K562 (cell line): ENCODE data around the gene NPHS2. TPM values are rescaled to one million over a fixed set of nuclear protein-coding genes. Genes with fewer than 3 reads are reported as not detected.
A peak's percentile ranks its signal among the peaks of the same experiment; 100 is the strongest.

Experiments used
- ATF1 ChIP-seq, 2 experiments: fragments of 450-650 bp in 1 of 2; IDR thresholded peaks; 2 replicates each; pipeline ENCODE4 v1.6.1; 2016; ENCODE audit warnings: missing compliant biosample characterization in 1 of 2, missing genetic modification characterization in 1 of 2
- BACH1 ChIP-seq: fragments of 200-800 bp; sonication (Bioruptor generic); IDR thresholded peaks from 2 replicates; pipeline ENCODE4 v1.6.1; 2016; ENCODE audit warnings: missing genetic modification characterization, missing compliant biosample characterization
- CAMTA2 ChIP-seq: fragments of 250-450 bp; sonication (Bioruptor Pico); conservative IDR thresholded peaks from 2 replicates; pipeline ENCODE4 v1.5.1; 2022
- CEBPG ChIP-seq, 3 experiments: fragments of 200-800 bp in 1 of 3; sonication (Bioruptor generic) in 1 of 3; sonication (generic) in 1 of 3; formaldehyde crosslinking in 1 of 3; IDR thresholded peaks in 2 of 3; conservative IDR thresholded peaks in 1 of 3; 2 replicates each; pipeline versions ENCODE4 v1.6.1 to v1.8.0; 2016 to 2022; ENCODE audit warnings: missing compliant biosample characterization in 2 of 3, missing genetic modification characterization in 2 of 3, mild to moderate bottlenecking in 1 of 3, missing genetic modification reagents in 1 of 3
- ESRRA ChIP-seq: fragments of 450-650 bp; IDR thresholded peaks from 2 replicates; pipeline ENCODE4 v1.6.1; 2014; ENCODE audit warnings: low read depth, mild to moderate bottlenecking, moderate library complexity, borderline replicate concordance
- ETV6 ChIP-seq, 3 experiments: fragments of 150-350 bp in 1 of 3; sonication (generic) in 1 of 3; formaldehyde crosslinking in 1 of 3; IDR thresholded peaks; 2 replicates each; pipeline versions ENCODE4 v1.6.1 to v1.8.0; 2014 to 2022; ENCODE audit warnings: borderline replicate concordance in 2 of 3, low read depth in 2 of 3, antibody characterized with exemption in 1 of 3, low read length in 1 of 3, mild to moderate bottlenecking in 1 of 3, missing genetic modification reagents in 1 of 3
- FOSL1 ChIP-seq: fragments of 200-800 bp; sonication (Bioruptor generic); conservative IDR thresholded peaks from 2 replicates; pipeline ENCODE4 v1.6.1; 2016; ENCODE audit warnings: missing genetic modification characterization, missing compliant biosample characterization
- HIVEP1 ChIP-seq: fragments of 250-450 bp; sonication (Bioruptor Pico); IDR thresholded peaks from 2 replicates; pipeline ENCODE4 v1.4.0; 2020; ENCODE audit warnings: mild to moderate bottlenecking
- JUND ChIP-seq, 2 experiments: IDR thresholded peaks; 2 replicates in 1 of 2; 3 replicates in 1 of 2; pipeline ENCODE4 v1.6.1; 2011; ENCODE audit warnings: borderline replicate concordance in 2 of 2, low read depth in 2 of 2, low read length in 2 of 2, improper control_type of control experiment in 1 of 2, missing biosample characterization in 1 of 2, missing genetic modification characterization in 1 of 2, missing genetic modification reagents in 1 of 2
- MAFG ChIP-seq: fragments of 450-650 bp; conservative IDR thresholded peaks from 2 replicates; pipeline ENCODE4 v1.6.1; 2016; ENCODE audit warnings: missing genetic modification characterization, missing compliant biosample characterization
- NCOA2 ChIP-seq, 2 experiments: fragments of 450-650 bp; IDR thresholded peaks; 2 replicates each; pipeline ENCODE4 v1.6.1; 2018; ENCODE audit warnings: mild to moderate bottlenecking in 2 of 2, moderate library complexity in 1 of 2; ENCODE audit not compliant: partially characterized antibody in 2 of 2
- OTX1 ChIP-seq: fragments of 450-650 bp; formaldehyde crosslinking; IDR thresholded peaks from 2 replicates; pipeline ENCODE4 v1.4.0; 2022; ENCODE audit warnings: mild to moderate bottlenecking
- SRSF9 ChIP-seq: fragments of 200-400 bp; formaldehyde crosslinking; IDR thresholded peaks from 2 replicates; pipeline ENCODE4 v1.6.1; 2017; ENCODE audit warnings: low read depth, low read length, borderline replicate concordance
- ZC3H8 ChIP-seq: fragments of 450-650 bp; IDR thresholded peaks from 2 replicates; pipeline ENCODE4 v1.6.1; 2017
- ZNF316 ChIP-seq: fragments of 450-650 bp; IDR thresholded peaks from 2 replicates; pipeline ENCODE4 v1.6.1; 2016
- ZNF780A ChIP-seq: fragments of 250-450 bp; sonication (Bioruptor Pico); IDR thresholded peaks from 2 replicates; pipeline ENCODE4 v1.5.0; 2021; ENCODE audit warnings: mild to moderate bottlenecking
- polyA plus RNA-seq, 8 experiments: library from polyadenylated mRNA; depleted of rRNA in 4 of 8; stranded (reverse) in 5 of 8; unstranded in 3 of 8; fragments of >200 nt; fragmentation: Nextera tagmentation in 2 of 8; fragmentation: Illumina TruSeq in 1 of 8; extraction: Ambion mirVana in 2 of 8; extraction: Trizol in 1 of 8; gene quantifications; 2 replicates each; pipeline versions ENCODE4 v1.2.1 to v1.2.3, GENCODE V29; 2011 to 2014; ENCODE audit warnings: inconsistent platforms in 1 of 8, missing spikeins in 1 of 8
- total RNA-seq, 7 experiments: library from RNA; depleted of rRNA in 6 of 7; stranded (reverse); fragments of >200 nt in 6 of 7; fragmentation: Illumina TruSeq in 2 of 7; extraction: Trizol in 2 of 7; gene quantifications; 2 replicates each; pipeline versions ENCODE4 v1.2.1 to v1.2.3, GENCODE V29; 2011 to 2021; ENCODE audit warnings: low replicate concordance in 1 of 7
- TF ChIP-seq, protein P1 (sequence below): fragments of 200-400 bp; formaldehyde crosslinking; IDR thresholded peaks from 2 replicates; pipeline ENCODE4 v1.6.1; 2017; ENCODE audit warnings: mild to moderate bottlenecking, low read depth, low read length, moderate library complexity

Gene NPHS2
- total and polyA plus RNA-seq, 9 of the 15 experiments (the other 6 are each of a cell fraction or from before 2014, with no cell fraction given) = not detected

DNA sequence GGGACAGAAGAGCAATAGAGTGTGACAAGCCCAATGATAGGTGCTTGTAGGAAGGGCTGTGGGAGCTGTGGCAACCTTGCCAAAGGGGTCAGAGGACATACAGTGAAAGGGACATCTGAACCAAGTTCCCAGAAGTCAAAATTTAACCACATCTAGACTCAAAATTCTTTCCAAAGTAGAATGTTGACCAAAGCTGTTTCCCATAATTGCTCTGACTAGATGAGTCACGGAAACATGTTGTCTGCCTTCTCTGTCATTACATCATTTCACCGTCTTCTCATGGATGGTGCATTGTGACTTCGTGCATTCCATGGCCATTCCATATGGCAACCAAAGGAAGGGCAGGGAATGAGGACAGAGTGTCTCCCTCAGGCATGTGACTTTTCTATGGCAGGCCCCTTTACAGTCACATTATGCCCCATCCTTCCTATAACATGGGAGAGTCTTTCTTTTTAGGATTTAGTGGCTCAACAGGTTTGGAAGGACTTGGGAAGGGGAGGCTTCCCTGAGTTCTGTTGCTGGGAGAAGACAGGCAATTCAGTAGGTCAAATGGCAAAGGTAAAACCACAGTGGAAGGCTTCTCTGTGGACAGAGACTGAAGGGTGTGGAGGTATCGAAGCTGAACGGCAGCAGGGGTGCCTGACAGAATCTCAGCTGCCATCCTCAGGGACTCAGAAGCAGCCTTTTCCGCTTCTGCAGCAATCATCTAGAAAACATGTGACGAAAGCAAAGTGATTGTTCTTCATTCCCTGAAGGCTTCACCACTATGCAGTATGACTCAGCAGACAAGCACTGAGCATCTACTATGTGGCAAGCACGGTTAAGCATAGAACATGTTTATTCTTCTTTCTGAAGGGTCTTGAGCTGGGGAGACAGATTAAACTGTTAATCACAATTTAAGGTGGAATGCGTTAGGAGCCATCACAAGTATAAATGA, 24.7 kb downstream of the NPHS2 start (continued):
- TF ChIP-seq ETV6 (IDR thresholded peaks at IDR 0.05; ENCODE audit: borderline replicate concordance in 1 of 2, low read depth in 2 of 2, low read length in 1 of 2) = no peak
- no peak for TF ChIP-seq ETV6 (CRISPR knock-in tag; IDR thresholded peaks at IDR 0.05; ENCODE audit: borderline replicate concordance)
- TF ChIP-seq HIVEP1 = no peak
- TF ChIP-seq OTX1 (CRISPR knock-in tag) = no peak
- peak; percentile 70 for TF ChIP-seq ZNF316
- TF ChIP-seq ATF1 (CRISPR knock-in tag; IDR thresholded peaks at IDR 0.05) = no peak
- peak; percentile 45 for TF ChIP-seq ATF1 (tag; IDR thresholded peaks at IDR 0.05)
- TF ChIP-seq BACH1 (tag) = peak; percentile 83
- no peak for TF ChIP-seq ZC3H8
- no peak for TF ChIP-seq CAMTA2
- TF ChIP-seq ESRRA = peak; percentile 12; the same call in 1 of the 2 replicates
- peak; percentile 54; the same call in 1 of the 2 replicates for TF ChIP-seq FOSL1 (tag)
- peak; percentile 52; the same call in 1 of the 2 replicates for TF ChIP-seq JUND (IDR thresholded peaks at IDR 0.05; ENCODE audit: borderline replicate concordance, low read depth, low read length)
- peak; percentile 73; the same call in 2 of the 3 replicates for TF ChIP-seq JUND (tag; IDR thresholded peaks at IDR 0.05; ENCODE audit: borderline replicate concordance, low read depth, low read length)
- no peak for TF ChIP-seq ZNF780A (CRISPR knock-in tag)
- TF ChIP-seq, protein P1, sequence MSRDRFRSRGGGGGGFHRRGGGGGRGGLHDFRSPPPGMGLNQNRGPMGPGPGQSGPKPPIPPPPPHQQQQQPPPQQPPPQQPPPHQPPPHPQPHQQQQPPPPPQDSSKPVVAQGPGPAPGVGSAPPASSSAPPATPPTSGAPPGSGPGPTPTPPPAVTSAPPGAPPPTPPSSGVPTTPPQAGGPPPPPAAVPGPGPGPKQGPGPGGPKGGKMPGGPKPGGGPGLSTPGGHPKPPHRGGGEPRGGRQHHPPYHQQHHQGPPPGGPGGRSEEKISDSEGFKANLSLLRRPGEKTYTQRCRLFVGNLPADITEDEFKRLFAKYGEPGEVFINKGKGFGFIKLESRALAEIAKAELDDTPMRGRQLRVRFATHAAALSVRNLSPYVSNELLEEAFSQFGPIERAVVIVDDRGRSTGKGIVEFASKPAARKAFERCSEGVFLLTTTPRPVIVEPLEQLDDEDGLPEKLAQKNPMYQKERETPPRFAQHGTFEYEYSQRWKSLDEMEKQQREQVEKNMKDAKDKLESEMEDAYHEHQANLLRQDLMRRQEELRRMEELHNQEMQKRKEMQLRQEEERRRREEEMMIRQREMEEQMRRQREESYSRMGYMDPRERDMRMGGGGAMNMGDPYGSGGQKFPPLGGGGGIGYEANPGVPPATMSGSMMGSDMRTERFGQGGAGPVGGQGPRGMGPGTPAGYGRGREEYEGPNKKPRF = no peak
- TF ChIP-seq NCOA2 (IDR thresholded peaks at IDR 0.05; ENCODE audit: partially characterized antibody in 2 of 2) = no peak
- TF ChIP-seq SRSF9 = no peak
- no peak for TF ChIP-seq CEBPG (CRISPR knock-in tag; IDR thresholded peaks at IDR 0.05)
- peak in 1 of 2 experiments; percentile 77; a peak in 2 of 4 replicates for TF ChIP-seq CEBPG (tag; conservative IDR thresholded peaks at IDR 0.05 in 1 of 2, IDR thresholded peaks at IDR 0.05 in 1 of 2)
- TF ChIP-seq MAFG = peak; percentile 82
